HG03159 (cell line): ENCODE data around the gene ATP6AP1.
A peak's percentile ranks its signal among the peaks of the same experiment; 100 is the strongest.
"Not testable (repeated sequence)": the region's sequence is repeated elsewhere in the genome, so short reads cannot be mapped to it uniquely, and the experiment has no call there.

Experiments
- ATAC-seq: cut with Tn5 transposase; IDR thresholded peaks from one replicate; pipeline ENCODE4 v1.9.1; 2021; ENCODE audit warnings: mild to moderate bottlenecking, moderate library complexity; ENCODE audit not compliant: unreplicated experiment

ATP6AP1 gene

GRCh38 chrX:154428176-154429171 is at the start of gene ATP6AP1:
ATP6AP1 (plus strand) TSS chrX:154428677; CDS start chrX:154428693, 16 bp downstream.
- ATAC-seq, result peak; percentile 95

GRCh38 chrX:154378799-154379568 is 49.5 kb upstream of the ATP6AP1 start, which contains the start of gene EMD:
EMD (plus strand) TSS chrX:154379295; CDS start chrX:154379485, 190 bp downstream.
- peak; percentile 80 for ATAC-seq

- no peak for ATAC-seq
Observed at GRCh38 chrX:154379569-154379951, 48.9 kb upstream of the ATP6AP1 start.

GRCh38 chrX:154380153-154380552 is 48.3 kb upstream of the ATP6AP1 start:
- no peak for ATAC-seq

GRCh38 chrX:154380787-154381186 is 47.7 kb upstream of the ATP6AP1 start:
- no peak for ATAC-seq

- ATAC-seq, result no peak
Observed at GRCh38 chrX:154381271-154381670, 47.2 kb upstream of the ATP6AP1 start.

GRCh38 chrX:154382483-154383069 is 45.9 kb upstream of the ATP6AP1 start:
- no peak for ATAC-seq

GRCh38 chrX:154383359-154384283 is 44.9 kb upstream of the ATP6AP1 start:
- ATAC-seq, result no peak

- no peak for ATAC-seq
Observed at GRCh38 chrX:154384284-154384892, 44.1 kb upstream of the ATP6AP1 start.

- ATAC-seq, result not testable (repeated sequence)
Observed at GRCh38 chrX:154388094-154388493, 40.4 kb upstream of the ATP6AP1 start.

GRCh38 chrX:154388649-154389048 is 39.8 kb upstream of the ATP6AP1 start:
- not testable (repeated sequence) for ATAC-seq

GRCh38 chrX:154389812-154390747 is 38.4 kb upstream of the ATP6AP1 start:
- peak; percentile 61 for ATAC-seq

GRCh38 chrX:154396363-154396762 is 32.1 kb upstream of the ATP6AP1 start:
- not testable (repeated sequence) for ATAC-seq

- ATAC-seq, result peak; percentile 41
Observed at GRCh38 chrX:154396973-154397887, 31.2 kb upstream of the ATP6AP1 start.

GRCh38 chrX:154397888-154398667 is 30.4 kb upstream of the ATP6AP1 start, which contains the start of gene RPL10:
RPL10 (plus strand) TSS chrX:154398377; CDS start chrX:154398520, 143 bp downstream.
- peak; percentile 76 for ATAC-seq

GRCh38 chrX:154398668-154399526 is 29.6 kb upstream of the ATP6AP1 start:
- no peak for ATAC-seq
